PC-3 (cell line): Measurements from ENCODE around the gene WWC2.

Experiments
- EZH2 ChIP-seq: fragments of 300-600 bp; sonication (generic); IDR thresholded peaks from one replicate; pipeline ENCODE4 v1.6.1; 2017; ENCODE audit warnings: antibody characterized with exemption, mild to moderate bottlenecking, low read length; ENCODE audit not compliant: unreplicated experiment
- EZH2phosphoT487 ChIP-seq: fragments of 300-600 bp; sonication (generic); IDR thresholded peaks from 2 replicates; pipeline ENCODE4 v1.6.1; 2018; ENCODE audit warnings: mild to moderate bottlenecking, antibody characterized with exemption, low read length, borderline replicate concordance
- TF ChIP-seq, protein P1 (sequence below): fragments of 300-600 bp; sonication (generic); conservative IDR thresholded peaks from 2 replicates; pipeline ENCODE4 v1.5.1; 2017; ENCODE audit warnings: antibody characterized with exemption, low read depth, mild to moderate bottlenecking, low read length

- TF ChIP-seq, protein P1, sequence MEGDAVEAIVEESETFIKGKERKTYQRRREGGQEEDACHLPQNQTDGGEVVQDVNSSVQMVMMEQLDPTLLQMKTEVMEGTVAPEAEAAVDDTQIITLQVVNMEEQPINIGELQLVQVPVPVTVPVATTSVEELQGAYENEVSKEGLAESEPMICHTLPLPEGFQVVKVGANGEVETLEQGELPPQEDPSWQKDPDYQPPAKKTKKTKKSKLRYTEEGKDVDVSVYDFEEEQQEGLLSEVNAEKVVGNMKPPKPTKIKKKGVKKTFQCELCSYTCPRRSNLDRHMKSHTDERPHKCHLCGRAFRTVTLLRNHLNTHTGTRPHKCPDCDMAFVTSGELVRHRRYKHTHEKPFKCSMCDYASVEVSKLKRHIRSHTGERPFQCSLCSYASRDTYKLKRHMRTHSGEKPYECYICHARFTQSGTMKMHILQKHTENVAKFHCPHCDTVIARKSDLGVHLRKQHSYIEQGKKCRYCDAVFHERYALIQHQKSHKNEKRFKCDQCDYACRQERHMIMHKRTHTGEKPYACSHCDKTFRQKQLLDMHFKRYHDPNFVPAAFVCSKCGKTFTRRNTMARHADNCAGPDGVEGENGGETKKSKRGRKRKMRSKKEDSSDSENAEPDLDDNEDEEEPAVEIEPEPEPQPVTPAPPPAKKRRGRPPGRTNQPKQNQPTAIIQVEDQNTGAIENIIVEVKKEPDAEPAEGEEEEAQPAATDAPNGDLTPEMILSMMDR, result no peak
- TF ChIP-seq EZH2, result no peak
- TF ChIP-seq EZH2phosphoT487, result no peak
Observed at GRCh38 chr4:183124228-183124627, 25.2 kb downstream of the WWC2 start.
